Activated T-cell treated with anti-CD3 and anti-CD28 coated beads, Interleukin-2, amount 50 U/mL, for 4 hours (primary cell): ENCODE measurements around the gene CFAP58. TPM values are rescaled to one million over a fixed set of nuclear protein-coding genes. Genes with fewer than 3 reads are reported as not detected.

Experiments used
- ATAC-seq, 2 donors: fragments of 200-7000 bp; cut with Tn5 transposase; one replicate each; pipeline ENCODE4 v1.10.0; 2021
- DNase-seq: peaks from one replicate; pipeline ENCODE4 v3.0.0-alpha.2; 2020
- H3K27me3 Mint-ChIP-seq: one replicate; pipeline ENCODE4 v1.8.0; 2021; ENCODE audit warnings: low read depth, mixed read lengths
- H3K36me3 Mint-ChIP-seq: one replicate; pipeline ENCODE4 v1.8.0; 2022; ENCODE audit warnings: mixed read lengths; ENCODE audit not compliant: insufficient read depth
- H3K4me1 Mint-ChIP-seq: one replicate; pipeline ENCODE4 v1.8.0; 2021; ENCODE audit warnings: low read depth, mixed read lengths
- H3K4me3 Mint-ChIP-seq: one replicate; pipeline ENCODE4 v1.8.0; 2021; ENCODE audit warnings: mild to moderate bottlenecking, moderate library complexity, mixed read lengths
- H3K9me3 Mint-ChIP-seq: one replicate; pipeline ENCODE4 v1.8.0; 2021; ENCODE audit warnings: mixed read lengths
- total RNA-seq, 3 donors: library from RNA; stranded (reverse); gene quantifications; one replicate each; pipeline ENCODE4 v1.2.1, GENCODE V29; 2021

The CFAP58 gene
- total RNA-seq, 3 donors from 2014 or later, result not detected

- DNase-seq (no peak), ATAC-seq (no peak)
- no peaks in the 10 kb centered on the region for H3K9me3 Mint-ChIP-seq
- no peaks in the 10 kb centered on the region for H3K36me3 Mint-ChIP-seq
- H3K4me1 Mint-ChIP-seq, result no peaks in the 10 kb centered on the region
- peaks cover 11% of the 10 kb centered on the region for H3K27me3 Mint-ChIP-seq
- no peak overlapping the region for H3K4me3 Mint-ChIP-seq
Measured at GRCh38 chr10:104501864-104502579, 148.4 kb downstream of the CFAP58 start.

- no peak for ATAC-seq
- no peaks in the 10 kb centered on the region for H3K4me1 Mint-ChIP-seq
Measured at GRCh38 chr10:104502907-104503306, 149.3 kb downstream of the CFAP58 start.

More at GRCh38 chr10:104502907-104503306, 149.3 kb downstream of the CFAP58 start:
- no peaks in the 10 kb centered on the region for H3K9me3 Mint-ChIP-seq
- H3K36me3 Mint-ChIP-seq, result no peaks in the 10 kb centered on the region
- DNase-seq, result no peak
- no peak overlapping the region for H3K4me3 Mint-ChIP-seq
- peaks cover 15% of the 10 kb centered on the region for H3K27me3 Mint-ChIP-seq

Other genes with a start within 250 kb of the CFAP58 start
- 10 to 100 TPM in 2 of 3 donors, 1 to 10 TPM in 1; 9.4 to 12.3 (median 11.9) TPM for gene SFR1, start 231.7 kb upstream of the CFAP58 start, total RNA-seq
- under 1 TPM in 1 of 3 donors, not detected in 2; 0.20 TPM for gene CFAP43, start 121.5 kb upstream of the CFAP58 start, total RNA-seq
- gene GSTO1, start 98.9 kb upstream of the CFAP58 start, total RNA-seq, result 100 to 1,000 TPM in 1 of 3 donors, 10 to 100 TPM in 2; 74.8 to 115 (median 94.5) TPM
- 1 to 10 TPM in 1 of 3 donors, under 1 TPM in 2; 0.33 to 1.1 (median 0.73) TPM for gene GSTO2, start 84.6 kb upstream of the CFAP58 start, total RNA-seq
- 10 to 100 TPM; 18.1 to 21.9 (median 19.5) TPM for gene ITPRIP, start 15.4 kb upstream of the CFAP58 start, total RNA-seq